GM21528 (cell line): Measurements from ENCODE around the gene BEX3.

Experiments used
- ATAC-seq: cut with Tn5 transposase; IDR thresholded peaks from one replicate; pipeline ENCODE4 v1.9.1; 2021; ENCODE audit warnings: mild to moderate bottlenecking, moderate library complexity; ENCODE audit not compliant: unreplicated experiment, low FRiP score

Gene BEX3

DNA sequence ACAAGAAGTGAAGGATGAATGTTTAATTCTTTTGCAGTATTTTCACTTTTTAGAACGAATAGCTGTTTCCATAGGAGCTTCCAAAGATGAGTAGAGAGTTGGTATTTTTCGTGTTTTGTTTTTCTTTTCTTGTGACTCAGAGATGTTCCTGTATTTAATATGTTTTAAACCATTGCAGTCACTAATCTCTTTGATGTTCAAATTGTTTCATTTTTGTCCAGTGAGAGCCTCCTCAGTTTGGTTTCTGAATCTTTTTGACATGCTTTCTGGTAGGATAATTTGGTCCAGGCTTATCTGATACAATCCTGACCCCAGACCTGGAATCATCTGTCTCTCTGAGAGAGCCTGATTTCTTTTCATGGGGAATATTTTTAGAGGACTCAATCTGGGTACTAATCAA, 41.6 kb downstream of the BEX3 start:
- ATAC-seq, result no peak

DNA sequence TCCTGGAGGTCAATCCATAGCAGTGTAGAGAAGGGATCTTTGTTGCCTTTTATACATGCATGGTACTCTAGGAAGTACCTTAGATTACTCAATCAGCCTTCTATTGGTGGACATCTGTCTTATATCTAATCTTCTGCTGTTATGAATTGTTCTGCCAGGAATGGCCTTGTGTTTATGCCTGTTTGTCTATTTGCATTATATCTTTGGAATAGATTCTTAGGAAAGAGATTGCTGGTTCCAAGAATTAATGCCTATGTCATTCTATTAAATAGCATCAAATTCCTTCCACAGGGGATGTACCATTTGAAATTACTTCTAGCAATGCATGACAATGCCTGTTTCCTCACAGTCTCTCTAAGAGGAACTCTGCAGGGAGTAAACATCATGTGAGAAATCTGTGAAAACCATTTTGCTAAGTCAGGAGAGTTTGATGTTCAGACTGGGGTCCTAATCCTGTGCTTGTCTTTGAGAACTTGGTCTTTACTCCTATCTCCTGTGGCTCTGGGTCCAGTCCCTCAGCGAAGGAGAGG, 42.5 kb downstream of the BEX3 start:
- no peak for ATAC-seq

DNA sequence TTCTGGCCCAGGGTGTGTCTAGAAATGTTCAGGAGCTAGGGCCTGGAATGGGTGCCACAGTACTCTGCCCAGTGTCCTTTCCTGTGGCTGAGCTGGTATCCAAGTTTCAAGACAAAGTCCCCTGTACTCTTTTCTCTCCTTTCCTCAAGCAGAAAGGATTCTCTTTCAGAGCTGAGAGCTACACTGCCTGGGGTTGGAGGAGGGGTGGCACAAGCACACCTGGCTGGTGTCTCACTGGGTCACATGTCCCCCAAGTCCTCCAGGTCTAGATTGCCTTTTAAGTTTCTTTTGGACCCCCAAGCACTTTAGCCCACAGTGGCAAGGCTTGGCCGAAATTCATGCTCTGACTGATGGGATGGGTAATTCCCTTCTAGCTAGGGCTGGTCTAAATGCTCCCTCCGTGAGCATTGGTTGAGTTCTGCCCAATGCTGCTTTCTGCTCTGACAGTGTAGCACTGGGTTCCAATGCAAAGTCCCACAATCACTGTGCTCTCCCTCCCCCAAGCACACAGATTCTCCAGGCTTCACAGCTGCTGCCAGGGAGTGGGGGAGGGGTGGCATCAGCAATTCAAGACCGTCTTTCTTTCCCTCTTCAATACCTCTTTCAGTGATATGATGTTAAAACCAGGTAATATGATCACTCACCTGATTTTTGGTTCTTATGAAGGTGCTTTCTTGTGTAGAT, 47.8 kb downstream of the BEX3 start:
- no peak for ATAC-seq
